Dedifferentiated amniotic fluid mesenchymal stem cell (primary cell): ENCODE results near the gene ARSH.
"Not testable (repeated sequence)": the region's sequence is repeated elsewhere in the genome, so short reads cannot be mapped to it uniquely, and the experiment has no call there.

Experiments
- DNase-seq: peaks from one replicate; pipeline ENCODE4 v3.0.0-alpha.2; 2016; ENCODE audit errors: extremely low spot score

ARSH gene, protein sequence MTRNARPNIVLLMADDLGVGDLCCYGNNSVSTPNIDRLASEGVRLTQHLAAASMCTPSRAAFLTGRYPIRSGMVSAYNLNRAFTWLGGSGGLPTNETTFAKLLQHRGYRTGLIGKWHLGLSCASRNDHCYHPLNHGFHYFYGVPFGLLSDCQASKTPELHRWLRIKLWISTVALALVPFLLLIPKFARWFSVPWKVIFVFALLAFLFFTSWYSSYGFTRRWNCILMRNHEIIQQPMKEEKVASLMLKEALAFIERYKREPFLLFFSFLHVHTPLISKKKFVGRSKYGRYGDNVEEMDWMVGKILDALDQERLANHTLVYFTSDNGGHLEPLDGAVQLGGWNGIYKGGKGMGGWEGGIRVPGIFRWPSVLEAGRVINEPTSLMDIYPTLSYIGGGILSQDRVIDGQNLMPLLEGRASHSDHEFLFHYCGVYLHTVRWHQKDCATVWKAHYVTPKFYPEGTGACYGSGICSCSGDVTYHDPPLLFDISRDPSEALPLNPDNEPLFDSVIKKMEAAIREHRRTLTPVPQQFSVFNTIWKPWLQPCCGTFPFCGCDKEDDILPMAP

DNA sequence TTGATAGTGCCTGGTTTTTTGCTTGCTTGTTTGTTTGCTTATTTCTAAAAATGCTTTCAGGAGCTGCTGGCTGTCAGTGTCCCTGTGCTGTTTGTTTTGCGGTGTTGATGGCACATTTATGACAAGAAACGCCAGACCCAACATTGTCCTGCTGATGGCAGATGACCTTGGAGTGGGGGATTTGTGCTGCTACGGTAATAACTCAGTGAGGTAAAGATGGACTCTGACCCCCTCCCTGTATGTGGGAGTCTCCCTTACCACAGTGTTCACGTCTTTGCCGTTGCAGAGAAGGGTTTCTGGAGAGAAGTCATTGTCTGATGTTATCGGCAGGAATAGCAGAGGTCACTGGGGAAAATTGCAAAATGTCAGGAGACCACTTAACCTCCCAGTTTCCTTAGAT lies at the start of gene ARSH:
TSS of gene ARSH (plus strand) at position 52 of the 400 bp plus-strand sequence. CDS start at position 119, 67 bp downstream.
- DNase-seq, result no peak

DNA sequence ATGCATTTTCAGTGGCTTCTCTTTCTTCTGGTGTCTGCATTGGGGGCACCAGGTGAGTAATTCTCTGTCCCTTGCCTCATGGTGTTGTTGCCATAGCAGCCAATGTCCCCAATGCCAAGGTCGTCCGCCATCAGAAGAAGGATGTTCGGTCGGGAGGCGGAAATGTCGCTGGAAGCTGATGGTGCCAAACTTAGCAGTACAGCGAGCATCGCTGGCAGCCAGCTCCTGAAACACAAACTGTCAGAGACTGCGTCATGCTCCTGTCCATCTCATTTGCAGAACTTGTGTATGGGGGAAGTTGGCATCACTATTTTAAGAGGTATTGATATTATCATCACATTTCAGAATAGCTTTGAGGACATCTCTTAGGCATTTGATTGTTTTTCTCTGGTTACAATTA lies 48.1 kb upstream of the ARSH start:
- DNase-seq, result no peak

DNA sequence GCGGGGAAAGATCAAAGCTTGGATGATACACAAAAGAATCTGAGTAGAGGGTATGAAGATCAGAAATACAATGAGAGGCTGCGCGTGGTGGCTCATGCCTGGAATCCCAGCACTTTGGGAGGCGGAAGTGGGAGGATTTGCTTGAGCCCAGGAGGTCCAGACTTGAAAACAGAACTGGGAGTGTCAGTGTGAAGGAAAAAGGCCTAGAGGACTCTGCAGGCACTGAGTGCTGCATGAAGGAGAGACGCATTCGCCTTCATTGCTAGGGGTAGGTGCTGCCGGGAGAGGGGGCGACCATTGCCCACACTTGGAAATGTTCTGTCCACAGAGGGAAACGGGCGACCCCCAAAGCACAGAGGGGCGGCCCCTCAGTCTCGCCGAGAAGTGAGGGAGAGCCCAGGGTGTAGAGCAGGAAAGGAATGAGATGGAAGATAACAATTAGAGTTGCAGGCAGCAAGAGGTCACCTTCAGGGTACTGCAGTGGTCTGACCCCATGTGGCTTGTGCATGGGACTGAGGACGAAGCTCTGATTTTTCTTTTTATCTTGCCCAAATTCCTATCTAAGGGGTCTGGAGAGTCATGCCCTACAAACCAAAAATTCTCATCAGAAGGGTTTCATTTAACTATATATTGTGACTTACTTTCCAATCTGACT lies 45.4 kb upstream of the ARSH start:
- no peak for DNase-seq

DNA sequence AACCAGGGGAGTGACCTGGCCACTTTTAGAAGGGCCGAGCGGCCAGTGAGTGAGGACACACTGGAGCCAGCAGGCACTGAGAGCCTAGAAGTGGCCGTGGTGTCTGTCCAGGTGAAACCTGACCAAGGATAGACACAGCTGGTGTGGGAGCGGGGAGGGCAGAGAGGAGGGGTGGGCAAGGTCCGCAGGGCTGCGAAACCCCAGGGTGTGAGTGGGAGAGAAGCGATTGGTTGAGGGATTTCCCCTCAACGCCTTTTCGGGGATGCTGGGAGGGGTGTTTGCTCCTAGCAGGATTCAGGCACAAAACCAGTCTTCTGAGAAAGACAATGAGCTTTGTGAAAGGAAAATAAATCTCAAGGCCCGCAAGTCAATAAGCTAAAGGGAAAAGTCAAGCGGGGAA lies 44.0 kb upstream of the ARSH start:
- DNase-seq, result no peak

DNA sequence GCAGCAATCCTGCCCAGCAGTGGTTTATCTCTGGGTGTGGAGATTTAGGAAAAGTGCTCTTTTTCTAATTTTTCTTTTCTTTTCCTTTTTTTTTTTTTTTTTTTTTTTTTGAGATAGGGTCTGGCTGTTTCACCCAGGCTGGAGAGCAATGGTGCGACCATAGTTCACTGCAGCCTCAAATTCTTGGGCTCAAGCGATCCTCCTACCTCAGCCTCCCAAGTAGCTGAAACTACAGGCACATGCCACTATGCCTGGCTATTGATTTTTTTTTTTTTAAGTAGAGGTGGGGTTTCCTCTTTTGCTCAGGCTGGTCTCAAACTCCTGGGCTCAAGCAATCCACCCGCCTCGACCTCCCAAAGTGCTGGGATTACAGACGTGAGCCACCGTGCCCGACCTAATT lies 42.9 kb upstream of the ARSH start:
- DNase-seq, result not testable (repeated sequence)

DNA sequence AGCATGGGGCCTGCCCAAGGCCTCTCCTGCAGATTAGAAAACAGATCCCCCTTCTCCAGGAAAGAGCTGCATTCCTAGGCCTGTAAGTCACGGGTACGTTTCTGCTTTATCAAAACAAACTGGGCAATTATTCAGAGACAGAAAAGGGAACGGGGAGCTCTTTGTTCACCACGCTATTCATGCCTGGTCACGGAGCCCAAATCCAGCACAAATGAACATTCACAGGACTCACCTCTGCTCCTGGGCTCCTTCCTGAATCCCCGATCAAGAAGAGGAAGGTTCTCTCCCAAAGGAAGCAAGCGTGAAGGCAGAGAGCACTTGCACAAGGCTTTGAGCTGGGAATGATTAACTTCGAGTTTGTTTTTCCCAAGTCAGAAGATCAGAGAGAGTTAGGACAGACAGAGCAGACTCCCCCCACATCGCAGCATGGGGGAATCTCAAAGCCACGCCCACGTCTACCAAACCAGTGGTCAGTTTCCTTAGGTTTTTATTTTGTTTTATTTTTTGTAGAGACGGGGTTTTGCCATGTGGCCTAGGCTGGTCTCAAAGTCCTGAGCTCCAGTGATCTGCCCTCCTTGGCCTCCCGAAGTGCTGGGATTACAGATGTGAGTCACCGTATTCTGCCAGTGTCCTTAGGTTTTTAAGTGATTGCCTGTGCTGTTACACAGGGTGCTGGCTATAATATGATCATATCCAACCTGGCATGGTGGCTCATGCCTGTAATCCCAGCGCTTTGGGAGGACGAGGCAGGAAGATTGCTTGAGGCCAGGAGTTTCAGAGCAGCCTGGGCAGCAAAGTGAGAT lies 42.2 kb upstream of the ARSH start:
- DNase-seq, result peak; percentile 22

DNA sequence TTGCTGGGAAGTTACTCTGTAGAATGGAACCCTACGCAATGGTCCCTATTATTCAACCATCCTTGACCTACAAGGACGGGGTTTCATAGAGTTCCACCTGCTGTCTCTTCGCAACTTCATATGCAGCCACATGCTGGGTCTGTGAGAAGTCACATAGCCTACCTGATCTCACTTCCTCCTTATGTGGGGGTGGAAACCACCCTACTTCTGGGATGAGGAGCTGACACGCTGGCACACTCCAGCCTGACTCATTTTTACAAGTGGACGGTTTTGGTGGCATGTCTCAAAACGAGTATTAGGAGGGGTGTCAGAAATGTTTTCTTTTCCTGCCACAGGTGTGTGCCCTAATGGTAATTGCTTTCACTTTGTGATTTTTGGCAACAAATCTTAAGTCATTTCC lies 40.4 kb upstream of the ARSH start:
- DNase-seq, result no peak

DNA sequence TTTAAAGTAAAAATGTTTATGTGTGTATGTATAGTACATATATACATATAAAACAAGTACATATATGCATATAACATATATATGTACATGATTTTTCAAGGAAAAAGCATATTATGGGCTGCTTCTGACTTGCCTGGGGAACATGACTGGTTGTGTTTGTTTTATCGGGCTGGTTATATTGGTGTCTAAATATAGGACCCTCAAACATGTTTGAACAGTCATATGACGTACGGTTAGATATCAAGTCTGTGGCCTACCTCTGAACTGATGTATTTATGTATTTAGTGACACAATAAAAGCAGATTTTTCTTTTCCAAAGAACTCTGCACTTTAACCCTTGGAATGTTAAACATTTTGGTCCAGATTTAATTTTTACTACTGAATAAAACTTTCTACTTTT lies 39.3 kb upstream of the ARSH start:
- DNase-seq, result no peak

DNA sequence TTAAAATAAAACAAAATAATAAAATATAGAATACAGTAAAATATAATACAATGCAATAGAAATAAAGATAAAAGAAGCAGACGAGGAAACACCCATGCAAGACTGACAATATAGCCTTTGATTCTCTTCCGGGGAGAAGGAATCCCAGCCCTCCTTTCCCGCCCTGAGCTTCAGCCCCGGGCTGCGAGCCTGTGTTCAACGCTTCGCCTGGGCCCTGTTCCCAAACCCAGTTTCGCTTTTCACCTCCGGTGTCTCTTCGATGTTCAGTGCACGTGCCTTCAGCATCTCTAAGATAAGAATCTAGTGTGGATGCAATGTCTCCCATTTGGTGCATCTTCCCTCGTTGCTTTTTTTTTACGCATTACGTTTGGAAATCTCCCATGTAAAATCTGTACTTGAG lies 38.8 kb upstream of the ARSH start:
- DNase-seq, result no peak

DNA sequence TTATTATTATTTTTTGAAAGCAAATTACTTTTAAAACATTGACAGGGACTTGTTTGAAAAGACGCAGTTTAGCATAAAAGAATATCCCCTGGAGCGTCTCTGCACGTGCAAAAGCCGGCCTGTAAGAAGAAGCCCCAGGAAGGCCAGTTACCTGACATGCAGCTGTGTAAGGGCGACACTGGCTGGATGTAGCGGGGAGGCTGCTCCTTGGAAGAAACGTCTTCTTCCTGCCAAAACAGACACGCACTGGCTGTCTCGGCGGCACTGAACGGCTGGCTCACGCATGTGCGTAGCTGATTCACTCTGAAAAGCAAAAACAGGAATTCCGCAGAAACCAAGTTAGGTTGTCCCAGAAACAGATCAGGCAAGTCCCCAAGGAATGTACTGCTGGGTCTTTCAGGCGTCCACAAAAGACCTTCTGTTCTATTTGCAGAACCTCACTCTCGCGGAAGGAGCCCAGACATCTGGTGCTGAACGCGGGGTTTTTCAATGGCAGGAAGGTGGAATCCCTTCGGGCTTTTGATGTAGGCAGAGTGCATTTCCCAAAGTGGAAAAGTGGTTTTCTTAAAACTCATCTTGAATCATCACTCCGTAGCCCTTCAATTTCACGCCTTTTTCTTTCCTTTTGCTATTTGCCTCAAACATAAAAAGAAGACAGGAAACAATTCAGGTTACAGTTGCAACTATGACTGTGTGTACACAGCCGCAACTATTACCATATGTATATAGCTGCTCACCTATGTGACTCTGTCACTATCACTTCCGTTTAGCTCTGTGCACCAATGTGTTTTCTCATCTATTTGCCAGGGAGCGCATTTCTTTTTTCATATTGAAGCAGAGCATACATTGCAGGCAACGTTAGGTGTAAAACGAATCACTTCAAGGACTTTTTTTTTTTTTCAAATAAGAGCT lies 38.1 kb upstream of the ARSH start:
- DNase-seq, result peak; percentile 45

DNA sequence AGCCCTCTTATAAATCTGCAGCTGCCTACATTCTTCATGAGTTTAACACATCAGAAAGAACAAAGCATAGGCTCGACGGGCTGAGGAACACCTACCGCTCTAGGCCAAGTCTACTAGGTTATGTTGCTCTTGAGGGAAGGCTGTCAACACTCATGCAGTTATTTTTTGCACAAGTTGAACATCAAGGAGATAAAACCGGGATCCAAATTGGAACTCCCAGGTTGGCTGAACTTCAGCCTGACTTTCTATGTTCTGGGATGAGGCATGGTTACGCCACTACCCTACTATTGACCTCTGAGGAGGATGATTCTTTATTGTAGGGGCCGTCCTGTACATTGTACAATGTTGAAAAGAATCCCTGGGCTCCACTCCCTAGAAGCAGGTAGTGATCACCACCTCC lies 37.3 kb upstream of the ARSH start:
- no peak for DNase-seq

DNA sequence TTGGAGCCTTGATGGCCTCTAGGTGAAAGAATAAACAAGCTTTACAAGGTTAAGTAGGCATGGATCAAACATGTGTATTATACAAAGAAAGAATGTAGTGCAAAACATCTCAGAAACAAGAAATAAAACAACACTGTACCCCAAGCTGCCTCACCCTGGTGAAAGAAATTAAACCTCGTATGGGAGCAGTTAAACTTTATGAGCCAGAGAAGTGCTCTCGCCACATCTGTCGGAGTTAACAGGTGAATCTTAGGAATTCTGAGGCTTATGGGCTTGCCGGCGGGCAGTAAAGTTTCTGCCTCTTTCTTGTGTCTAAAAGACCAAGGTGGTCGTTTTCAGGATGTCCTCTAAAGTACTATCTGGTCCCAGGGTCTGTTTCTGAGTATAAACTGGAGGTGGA lies 34.0 kb upstream of the ARSH start:
- DNase-seq, result no peak

DNA sequence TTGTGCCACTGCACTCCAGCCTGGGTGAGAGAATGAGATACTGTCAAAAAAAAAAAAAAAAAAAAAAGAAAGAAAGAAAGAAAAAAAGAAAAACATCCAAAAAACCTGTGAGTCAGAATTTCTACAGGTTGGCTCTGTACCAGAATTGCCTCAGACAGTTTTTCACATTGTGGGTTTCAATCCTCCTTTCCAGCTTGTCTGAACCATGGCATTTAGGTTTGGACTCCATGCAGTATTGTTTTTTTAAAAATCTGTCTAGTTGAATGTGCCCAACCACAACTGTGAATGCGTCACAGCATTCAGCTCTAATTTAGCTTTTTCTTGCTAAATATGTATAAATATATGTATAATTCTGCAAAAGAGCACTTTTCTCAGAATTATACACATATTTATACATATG lies 31.4 kb upstream of the ARSH start:
- DNase-seq, result no peak

DNA sequence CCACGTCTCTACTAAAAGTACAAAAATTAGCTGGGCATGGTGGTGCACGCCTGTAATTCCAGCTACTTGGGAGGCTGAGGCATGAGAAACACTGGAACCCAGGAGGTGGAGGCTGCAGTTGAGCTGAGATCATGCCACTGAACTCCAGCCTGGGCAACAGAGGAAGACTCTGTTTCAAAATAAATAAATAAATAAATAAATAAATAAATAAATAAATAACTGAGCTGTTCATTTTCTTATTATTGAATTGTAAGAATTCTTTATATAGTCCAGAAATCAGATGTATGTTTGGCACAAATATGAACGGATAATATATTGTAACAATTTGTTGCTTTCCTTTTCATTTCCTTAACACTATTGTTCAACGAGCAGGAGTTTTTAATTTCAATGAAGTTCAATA lies 27.7 kb upstream of the ARSH start:
- not testable (repeated sequence) for DNase-seq

DNA sequence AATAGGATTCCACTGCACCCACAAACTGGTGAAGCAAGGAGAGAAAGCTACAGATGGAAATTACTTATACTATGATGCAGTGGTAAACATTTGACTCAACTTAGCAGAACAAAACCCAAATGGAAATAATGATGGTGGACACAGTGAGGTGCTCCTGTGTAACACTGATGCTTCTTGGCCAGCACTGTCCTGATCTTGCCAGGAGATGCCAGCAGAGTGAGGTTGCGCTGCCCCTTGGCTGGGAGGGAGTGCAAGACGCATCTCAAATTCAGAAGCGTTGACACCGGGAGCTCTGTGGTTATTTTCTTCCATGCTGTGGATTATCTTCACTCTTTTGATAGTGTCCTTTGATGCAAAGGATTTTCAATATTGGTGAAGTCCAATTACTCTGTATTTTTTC lies 22.0 kb upstream of the ARSH start:
- DNase-seq, result no peak

DNA sequence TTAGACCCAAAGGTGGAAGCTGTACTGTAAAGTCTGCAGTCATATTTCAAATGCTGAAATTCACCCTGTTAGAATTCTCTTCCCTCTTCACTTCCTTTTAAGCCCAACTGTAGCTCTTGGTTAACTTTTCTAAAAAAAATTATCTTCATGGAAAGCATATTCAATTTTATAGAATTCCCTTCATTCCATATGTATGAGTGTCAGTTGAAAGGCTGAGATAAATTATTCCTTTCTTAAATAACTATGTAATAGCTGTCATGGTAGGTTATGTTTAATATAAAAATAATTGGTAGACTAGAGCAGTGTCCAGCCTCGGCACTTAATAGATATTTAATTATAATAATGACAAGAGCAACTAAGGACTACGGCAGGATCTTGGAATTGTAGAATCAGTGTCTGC lies 16.8 kb upstream of the ARSH start:
- peak; percentile 23 for DNase-seq

DNA sequence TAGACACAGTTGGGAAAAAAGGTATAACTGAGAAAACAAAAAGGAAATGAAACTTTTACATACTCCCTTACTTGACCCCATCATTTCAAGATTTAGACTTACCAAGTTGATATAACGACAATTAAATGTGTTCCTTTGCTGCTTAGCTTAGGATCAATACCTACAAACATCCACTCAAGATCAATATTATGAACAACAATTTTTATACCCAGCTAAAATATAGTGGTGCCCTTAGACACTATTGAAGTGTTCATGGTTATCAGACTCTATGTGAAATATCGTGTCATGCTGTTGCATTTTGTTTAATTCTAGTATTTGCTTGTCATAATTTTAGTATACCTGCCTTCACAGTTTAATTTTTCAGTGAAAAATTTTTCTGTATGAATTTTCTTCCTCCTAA lies 4.2 kb downstream of the ARSH start:
- no peak for DNase-seq

DNA sequence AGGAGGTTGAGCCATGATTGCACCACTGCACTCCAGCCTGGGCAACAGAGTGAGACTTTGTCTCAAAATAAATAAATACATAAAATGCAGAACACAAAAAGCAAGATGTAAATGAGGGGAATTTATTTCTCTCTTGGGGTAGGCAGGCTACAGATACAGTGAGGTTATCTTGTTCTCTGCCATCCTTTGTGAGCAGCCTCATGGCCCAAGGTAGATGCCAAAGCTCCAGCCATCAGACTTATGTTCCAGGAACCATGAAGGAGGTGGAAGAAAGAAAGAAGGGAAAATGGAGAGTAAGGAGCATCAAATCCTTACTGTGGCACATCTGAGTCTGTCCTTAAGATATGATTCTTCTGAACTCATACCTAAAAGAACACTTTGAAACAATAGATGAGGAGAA lies 11.1 kb downstream of the ARSH start:
- no peak for DNase-seq

DNA sequence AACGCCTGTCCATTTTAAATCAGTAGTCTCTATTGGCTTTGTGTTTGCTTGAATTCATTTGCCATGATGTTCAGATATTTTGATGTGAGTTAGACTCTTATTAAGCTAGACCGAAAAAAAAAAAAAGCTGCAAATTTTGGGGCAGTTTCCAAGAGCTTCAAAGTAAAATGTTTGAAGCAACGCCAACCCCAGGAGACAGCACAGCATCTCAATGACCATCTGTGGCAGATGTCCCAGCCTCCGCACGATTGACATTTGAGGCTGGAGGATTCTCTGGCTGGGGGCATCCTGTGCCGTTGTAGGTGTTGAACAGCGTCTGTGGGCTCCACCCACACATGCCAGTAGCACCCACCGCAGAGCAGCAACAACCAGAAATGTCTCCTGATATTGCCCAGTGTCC lies 17.8 kb downstream of the ARSH start:
- DNase-seq, result no peak

DNA sequence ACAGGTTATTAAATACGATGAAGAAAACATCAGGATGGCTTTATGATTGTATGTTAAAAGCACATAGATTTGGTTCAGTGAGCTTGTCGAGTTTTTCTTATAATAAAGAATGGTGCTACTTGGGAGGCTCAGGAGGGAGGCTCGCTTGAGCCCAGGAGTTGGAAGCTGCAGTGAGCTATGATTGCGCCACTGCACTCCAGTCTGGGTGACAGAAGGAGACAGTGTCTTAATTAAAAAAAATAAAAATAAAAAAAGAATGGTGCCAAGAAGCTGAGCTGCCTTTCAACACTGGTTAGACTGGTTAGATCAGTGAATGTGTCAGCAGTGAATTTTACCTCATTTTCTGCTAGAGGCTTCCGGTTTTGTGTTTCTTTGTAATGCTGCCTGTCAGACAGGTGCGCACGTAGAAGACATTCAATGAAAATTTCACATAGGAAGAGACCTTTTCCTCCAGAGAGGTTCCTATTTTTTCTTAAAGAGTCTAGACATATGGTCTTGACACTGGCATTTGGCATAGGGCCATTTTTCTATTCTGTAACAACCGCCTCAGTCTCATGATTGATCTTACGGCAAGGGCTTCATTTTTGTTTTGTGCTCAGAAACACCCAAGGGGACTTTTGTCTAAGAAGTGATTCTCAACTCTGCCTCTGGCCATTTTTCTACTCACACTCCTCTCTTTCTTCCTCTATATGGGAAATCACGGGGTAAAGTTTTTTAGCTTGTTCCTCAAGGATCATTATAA lies 19.9 kb downstream of the ARSH start:
- no peak for DNase-seq

DNA sequence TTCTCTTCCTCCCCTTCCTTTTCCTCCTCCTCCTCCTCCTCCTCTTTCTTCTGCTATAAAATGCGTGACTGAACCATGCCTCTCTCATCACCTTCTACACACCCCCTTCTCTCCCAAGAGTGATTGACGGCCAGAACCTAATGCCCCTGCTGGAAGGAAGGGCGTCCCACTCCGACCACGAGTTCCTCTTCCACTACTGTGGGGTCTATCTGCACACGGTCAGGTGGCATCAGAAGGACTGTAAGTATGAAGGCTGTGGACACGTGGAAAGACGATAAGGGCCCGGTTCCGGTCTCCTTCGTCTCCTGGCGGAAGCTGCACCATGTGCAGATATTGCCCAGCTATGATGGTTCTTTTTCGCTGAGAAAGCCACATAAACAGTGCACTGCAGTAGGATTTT lies 22.8 kb downstream of the ARSH start:
- DNase-seq, result no peak
